HEK293T (cell line): Measurements from ENCODE around the gene S100Z.

Source experiments
- ARNT ChIP-seq: fragments of 450-650 bp; IDR thresholded peaks from 2 replicates; pipeline ENCODE4 v1.6.1; 2017; ENCODE audit warnings: mild to moderate bottlenecking
- BHLHE40 ChIP-seq: fragments of 450-650 bp; IDR thresholded peaks from 2 replicates; pipeline ENCODE4 v1.6.1; 2016; ENCODE audit warnings: mild to moderate bottlenecking, moderate library complexity, borderline replicate concordance
- ELF4 ChIP-seq: fragments of 450-650 bp; IDR thresholded peaks from 2 replicates; pipeline ENCODE4 v1.6.1; 2017; ENCODE audit warnings: antibody characterized with exemption
- FOXA1 ChIP-seq: fragments of 450-650 bp; IDR thresholded peaks from 2 replicates; pipeline ENCODE4 v1.6.1; 2016; ENCODE audit warnings: mild to moderate bottlenecking
- FOXK2 ChIP-seq: fragments of 450-650 bp; IDR thresholded peaks from 2 replicates; pipeline ENCODE4 v1.6.1; 2016; ENCODE audit warnings: mild to moderate bottlenecking
- FOXM1 ChIP-seq: fragments of 450-650 bp; IDR thresholded peaks from 2 replicates; pipeline ENCODE4 v1.6.1; 2017; ENCODE audit warnings: mild to moderate bottlenecking, borderline replicate concordance
- L3MBTL2 ChIP-seq: fragments of 450-650 bp; conservative IDR thresholded peaks from 2 replicates; pipeline ENCODE4 v1.6.1; 2016; ENCODE audit warnings: mild to moderate bottlenecking
- SP1 ChIP-seq: fragments of 450-650 bp; IDR thresholded peaks from 2 replicates; pipeline ENCODE4 v1.6.1; 2017
- TARDBP ChIP-seq: fragments of 450-650 bp; IDR thresholded peaks from 2 replicates; pipeline ENCODE4 v1.6.1; 2016
- ZNF384 ChIP-seq: fragments of 450-650 bp; IDR thresholded peaks from 2 replicates; pipeline ENCODE4 v1.6.1; 2016
- TF ChIP-seq, protein P1 (sequence below): fragments of 450-650 bp; IDR thresholded peaks from 2 replicates; pipeline ENCODE4 v1.6.1; 2016

GRCh38 chr5:76811214-76811613, 38.6 kb upstream of the S100Z start:
- no peak for TF ChIP-seq ZNF384
- TF ChIP-seq BHLHE40, result no peak
- TF ChIP-seq FOXM1, result no peak
- no peak for TF ChIP-seq SP1
- TF ChIP-seq ELF4, result no peak
- no peak for TF ChIP-seq FOXA1
- TF ChIP-seq, protein P1, sequence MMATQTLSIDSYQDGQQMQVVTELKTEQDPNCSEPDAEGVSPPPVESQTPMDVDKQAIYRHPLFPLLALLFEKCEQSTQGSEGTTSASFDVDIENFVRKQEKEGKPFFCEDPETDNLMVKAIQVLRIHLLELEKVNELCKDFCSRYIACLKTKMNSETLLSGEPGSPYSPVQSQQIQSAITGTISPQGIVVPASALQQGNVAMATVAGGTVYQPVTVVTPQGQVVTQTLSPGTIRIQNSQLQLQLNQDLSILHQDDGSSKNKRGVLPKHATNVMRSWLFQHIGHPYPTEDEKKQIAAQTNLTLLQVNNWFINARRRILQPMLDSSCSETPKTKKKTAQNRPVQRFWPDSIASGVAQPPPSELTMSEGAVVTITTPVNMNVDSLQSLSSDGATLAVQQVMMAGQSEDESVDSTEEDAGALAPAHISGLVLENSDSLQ, result no peak
- no peak for TF ChIP-seq FOXK2
- no peak for TF ChIP-seq ARNT
- TF ChIP-seq TARDBP, result no peak
- TF ChIP-seq L3MBTL2, result no peak
